HCT116 (cell line): ENCODE measurements around the gene KRT78. TPM values are rescaled to one million over a fixed set of nuclear protein-coding genes. Genes with fewer than 3 reads are reported as not detected.

Experiments used
- ATAC-seq: fragments of 200-7000 bp; cut with Tn5 transposase; 2 replicates; pipeline ENCODE4 v1.9.1; 2020; ENCODE audit warnings: mild to moderate bottlenecking, moderate library complexity
- BruUV-seq: library from RNA; stranded (reverse); fragments of 400-500 nt; replicated peaks from 2 replicates; lab custom pipeline; 2021; lab: Mats Ljungman, UMichigan
- CTCF ChIA-PET: fragments of 300-600 bp; sonication (Branson Sonifier 250); formaldehyde crosslinking; loops from one replicate; lab custom pipeline; 2021; ENCODE audit warnings: antibody characterized with exemption; lab: Charles Lee
- POLR2A ChIA-PET: fragments of 300-600, 350-600 bp; sonication (Branson Sonifier 250); formaldehyde crosslinking; loops from one replicate; lab custom pipeline; 2021; ENCODE audit warnings: antibody characterized with exemption; lab: Charles Lee
- RAD21 ChIA-PET, 2 experiments: fragments of 300-600 bp; sonication (Branson Sonifier 250); formaldehyde crosslinking; loops; one replicate each; lab custom pipeline; 2023; ENCODE audit warnings: low total read pairs in 2 of 2; ENCODE audit not compliant: uncharacterized antibody in 2 of 2, unreplicated experiment in 2 of 2, low non-redundant PET in 1 of 2; lab: Charles Lee
- DNase-seq: peaks from one replicate; pipeline ENCODE4 v3.0.0-alpha.2; 2010; ENCODE audit warnings: low read depth, low spot score
- H2AFZ ChIP-seq: fragments of 200-600 bp; shearing (Covaris generic), sonication (generic); 2 replicates; pipeline ENCODE4 v1.6.1; 2017; ENCODE audit warnings: low read depth, mixed run types, mixed read lengths, antibody characterized with exemption, low read length; ENCODE audit not compliant: poor library complexity, severe bottlenecking
- H3K27ac ChIP-seq: 2 replicates; pipeline ENCODE4 v1.5.1; 2012; ENCODE audit warnings: low read depth, low read length
- H3K27me3 ChIP-seq: fragments of 200-600 bp; sonication (generic); 2 replicates; pipeline ENCODE4 v1.6.1; 2016; ENCODE audit warnings: mixed run types, low read length, mixed read lengths; ENCODE audit not compliant: insufficient read depth
- H3K36me3 ChIP-seq, 2 experiments: fragments of 200-500 bp in 1 of 2; fragments of 200-600 bp in 1 of 2; sonication (Bioruptor generic) in 1 of 2; sonication (generic) in 1 of 2; 2 replicates each; pipeline versions ENCODE4 v1.5.1 to v1.6.1; 2014 to 2016; ENCODE audit warnings: low read length in 2 of 2, inconsistent platforms in 1 of 2, mixed read lengths in 1 of 2, mixed run types in 1 of 2; ENCODE audit not compliant: insufficient read depth in 2 of 2, control insufficient read depth in 1 of 2
- H3K4me1 ChIP-seq, 2 experiments: fragments of 200-600 bp in 1 of 2; sonication (generic) in 1 of 2; 2 replicates each; pipeline versions ENCODE4 v1.5.1 to v1.6.1; 2012 to 2017; ENCODE audit warnings: low read length in 2 of 2, inconsistent platforms in 1 of 2, mild to moderate bottlenecking in 1 of 2, mixed read lengths in 1 of 2, mixed run types in 1 of 2, moderate library complexity in 1 of 2; ENCODE audit not compliant: insufficient read depth in 2 of 2, control insufficient read depth in 1 of 2
- H3K4me2 ChIP-seq: fragments of 200-600 bp; sonication (generic); 2 replicates; pipeline ENCODE4 v1.6.1; 2017; ENCODE audit warnings: mixed run types, low read length, mixed read lengths
- H3K4me3 ChIP-seq, 2 experiments: fragments of 200-600 bp in 1 of 2; sonication (generic) in 1 of 2; replicated peaks in 1 of 2; 2 replicates each; pipeline ENCODE4 v1.5.1; 2011 to 2016; ENCODE audit warnings: low read length in 2 of 2, control low read depth in 1 of 2, low read depth in 1 of 2, mild to moderate bottlenecking in 1 of 2, mixed read lengths in 1 of 2, mixed run types in 1 of 2
- H3K79me2 ChIP-seq: fragments of 200-600 bp; sonication (generic); 2 replicates; pipeline ENCODE4 v1.6.1; 2017; ENCODE audit warnings: mild to moderate bottlenecking, mixed run types, low read length, moderate library complexity, mixed read lengths; ENCODE audit not compliant: insufficient read depth
- H3K9ac ChIP-seq: fragments of 200-600 bp; sonication (generic); 2 replicates; pipeline ENCODE4 v1.6.1; 2016; ENCODE audit warnings: low read length, mixed read lengths
- H3K9me2 ChIP-seq: fragments of 200-600 bp; sonication (generic), shearing (Covaris generic); 2 replicates; pipeline ENCODE4 v1.6.1; 2017; ENCODE audit warnings: mixed run types, mild to moderate bottlenecking, moderate library complexity; ENCODE audit not compliant: insufficient read depth
- H3K9me3 ChIP-seq, 2 experiments: fragments of 200-500 bp in 1 of 2; fragments of 200-600 bp in 1 of 2; sonication (Bioruptor generic) in 1 of 2; sonication (generic) in 1 of 2; 2 replicates each; pipeline ENCODE4 v1.6.1; 2014 to 2017; ENCODE audit warnings: low read length in 2 of 2, mixed read lengths in 2 of 2, inconsistent platforms in 1 of 2, low read depth in 1 of 2, mild to moderate bottlenecking in 1 of 2, mixed run types in 1 of 2, moderate library complexity in 1 of 2; ENCODE audit not compliant: control insufficient read depth in 1 of 2, insufficient read depth in 1 of 2
- H4K20me1 ChIP-seq: fragments of 200-600 bp; sonication (generic), shearing (Covaris generic); 2 replicates; pipeline ENCODE4 v1.6.1; 2017; ENCODE audit warnings: mixed run types, mild to moderate bottlenecking, moderate library complexity; ENCODE audit not compliant: insufficient read depth
- EZH2 ChIP-seq: fragments of 200-600 bp; sonication (generic); IDR thresholded peaks from 2 replicates; pipeline ENCODE4 v1.6.1; 2017; ENCODE audit warnings: antibody characterized with exemption, mixed run types
- REST ChIP-seq: IDR thresholded peaks from 2 replicates; pipeline ENCODE4 v1.6.1; 2012; ENCODE audit warnings: low read depth
- SP1 ChIP-seq: IDR thresholded peaks from 2 replicates; pipeline ENCODE4 v1.6.1; 2012; ENCODE audit warnings: low read depth
- TCF7L2 ChIP-seq: IDR thresholded peaks from 2 replicates; pipeline ENCODE4 v1.7.0; 2011; ENCODE audit warnings: borderline replicate concordance, inconsistent platforms; ENCODE audit not compliant: insufficient read depth, insufficient read length; ENCODE audit errors: extremely low read depth
- intact Hi-C: fragments of 100-400 bp; cut with micrococcal nuclease; formaldehyde crosslinking; loops from 2 replicates; pipeline ENCODE4 v1.10.0; 2022
- total RNA-seq: library from RNA; stranded (reverse); gene quantifications from one replicate; pipeline ENCODE4 v1.2.1, GENCODE V29; 2021; ENCODE audit not compliant: unreplicated experiment

KRT78 gene
- total RNA-seq, 1 experiment from 2014 or later = not detected

DNA sequence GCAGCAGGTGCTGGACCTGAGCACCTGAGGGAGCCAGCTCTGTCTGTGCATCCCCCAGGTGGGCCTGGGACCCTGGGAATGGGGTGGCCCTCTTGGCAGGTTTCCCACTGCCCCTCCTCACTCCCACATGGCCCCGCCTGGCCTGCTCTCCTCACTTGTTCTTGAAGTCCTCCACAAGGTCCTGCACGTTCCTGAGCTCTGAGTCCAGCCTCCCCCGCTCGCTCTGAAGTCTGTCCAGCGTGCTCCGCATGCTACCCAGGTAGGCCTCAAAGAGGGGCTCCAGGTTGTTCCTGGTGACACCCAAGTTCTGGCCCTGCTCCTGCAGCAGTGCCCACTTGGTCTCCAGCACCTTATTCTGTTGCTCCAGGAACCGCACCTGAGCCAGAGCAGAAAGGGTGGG lies 17.5 kb downstream of the KRT78 start:
- no TSS peak for BruUV-seq
- Histone ChIP-seq H4K20me1 (no peaks in the 10 kb centered on the region), H3K9me2 (no peaks in the 10 kb centered on the region), H3K36me3 (no peaks in the 10 kb centered on the region), H3K4me2 (no peak overlapping the region), H3K4me1 (peaks cover 0 to 5% of the 10 kb centered on the region in 2 experiments; a peak in 1 of 4 replicates), H3K4me3 (no peak overlapping the region), H3K27ac (no peak overlapping the region), H3K9me3 (no peaks in the 10 kb centered on the region), H3K27me3 (no peaks in the 10 kb centered on the region), H3K79me2 (no peaks in the 10 kb centered on the region), H2AFZ (no peak overlapping the region), H3K9ac (no peak overlapping the region)
- no peak for TF ChIP-seq EZH2
- no peak for TF ChIP-seq REST
- no peak for TF ChIP-seq TCF7L2
- no peak for TF ChIP-seq SP1
- ChIA-PET RAD21 (no interaction called here), POLR2A (no interaction called here), CTCF (interaction anchor here (1.2 kb wide), 1 partner anchor 684 kb away, joined by 3 read pairs; no protein-coding TSS in a partner anchor)
- intact Hi-C loops = no loop called here
- ATAC-seq (no peak), DNase-seq (no peak)
